NCI-H187 treated with DMSO at 0.1 percent for 48 hours (cell line): Measurements from ENCODE around the gene CGB8.

Experiments used
- DNase-seq: peaks from one replicate; lab custom pipeline; 2025; lab: John Stamatoyannopoulos, UW

CGB8 gene

GRCh38 chr19:49006905-49007304 is 42.0 kb downstream of the CGB8 start:
- no peak for DNase-seq

GRCh38 chr19:49004964-49005614 is 43.8 kb downstream of the CGB8 start:
- no peak for DNase-seq

DNA sequence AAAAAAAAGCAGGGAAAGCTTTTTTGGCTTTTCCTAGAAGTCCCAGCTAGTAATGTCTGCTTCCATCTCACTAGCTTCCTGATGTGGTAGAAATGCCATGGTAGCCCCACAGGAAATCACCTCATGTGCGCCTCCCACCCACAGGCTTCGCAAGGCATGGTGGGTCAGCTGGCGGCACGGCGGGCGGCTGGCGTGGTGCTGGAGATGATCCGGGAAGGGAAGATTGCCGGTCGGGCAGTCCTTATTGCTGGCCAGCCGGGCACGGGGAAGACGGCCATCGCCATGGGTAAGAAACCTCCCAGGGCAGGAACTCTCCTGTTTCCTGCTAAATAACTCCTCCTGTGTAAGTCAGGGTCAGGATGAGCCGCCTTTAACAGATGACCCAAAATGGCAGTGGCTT is 44.8 kb downstream of the CGB8 start:
- DNase-seq, result no peak

DNA sequence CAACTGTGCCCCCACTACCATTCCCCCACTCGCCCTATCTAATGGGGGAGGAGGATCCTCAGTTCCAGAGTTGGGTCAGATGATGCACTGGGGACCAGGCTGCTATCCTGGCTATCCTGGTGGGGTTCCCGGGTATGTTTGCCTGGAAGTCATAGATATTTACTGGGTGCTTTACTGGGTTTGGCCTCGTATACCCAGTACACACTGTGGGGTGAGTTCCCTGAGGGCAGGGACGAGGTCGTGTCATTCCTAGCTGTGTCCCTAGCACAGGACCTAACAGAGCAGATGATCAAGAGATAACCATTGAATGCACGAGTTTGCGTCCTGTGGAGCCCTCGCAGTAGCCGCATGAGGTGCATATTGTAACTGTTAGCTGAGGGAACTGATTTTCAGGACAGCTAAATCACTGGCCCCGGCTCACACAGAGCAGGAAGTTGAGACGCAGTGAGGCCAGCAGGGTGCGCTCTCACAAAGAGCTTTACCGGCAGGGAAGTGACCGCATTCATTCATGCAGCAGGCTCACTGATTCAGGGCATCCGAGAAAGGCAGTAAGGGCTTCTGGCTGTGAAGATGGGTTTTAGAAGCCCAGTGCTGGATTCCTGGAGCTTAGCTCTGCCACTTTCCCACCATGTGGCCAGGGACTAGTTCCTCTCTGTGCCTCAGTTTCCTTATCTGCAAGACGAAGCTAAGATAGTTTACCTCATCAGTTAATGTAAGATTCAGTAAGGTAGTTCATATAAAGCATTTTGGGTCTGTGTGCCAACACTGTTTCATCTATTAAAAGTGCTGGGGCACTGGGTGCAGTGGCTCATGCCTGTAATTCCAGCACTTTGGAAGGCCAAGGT is 49.2 kb downstream of the CGB8 start:
- DNase-seq, result no peak

GRCh38 chr19:48997972-48998371 is 50.9 kb downstream of the CGB8 start:
- no peak for DNase-seq
